Effector memory CD8-positive, alpha-beta T cell (primary cell): ENCODE results near the gene UNC45B.
"Not testable (repeated sequence)": the region's sequence is repeated elsewhere in the genome, so short reads cannot be mapped to it uniquely, and the experiment has no call there.

Experiments
- ATAC-seq: fragments of 150-1000 bp; cut with Tn5 transposase; replicated peaks from 2 replicates; pipeline ENCODE4 v1.10.0; 2021; ENCODE audit warnings: mild to moderate bottlenecking, moderate library complexity
- DNase-seq, 3 experiments: peaks; one replicate each; pipeline ENCODE4 v3.0.0; 2021
- H3K27ac Mint-ChIP-seq, 2 donors: one replicate each; pipeline ENCODE4 v1.8.0; 2022; ENCODE audit warnings: mild to moderate bottlenecking in 2 of 2, mixed read lengths in 2 of 2, moderate library complexity in 2 of 2
- H3K27me3 Mint-ChIP-seq, 2 donors: one replicate each; pipeline ENCODE4 v1.8.0; 2022; ENCODE audit warnings: mixed read lengths in 2 of 2
- H3K36me3 Mint-ChIP-seq: one replicate; pipeline ENCODE4 v1.8.0; 2022; ENCODE audit warnings: mild to moderate bottlenecking, moderate library complexity, mixed read lengths; ENCODE audit not compliant: insufficient read depth
- H3K4me1 Mint-ChIP-seq, 2 donors: one replicate each; pipeline ENCODE4 v1.8.0; 2022; ENCODE audit warnings: low read depth in 2 of 2, mixed read lengths in 2 of 2
- H3K4me3 Mint-ChIP-seq, 2 donors: one replicate each; pipeline ENCODE4 v1.8.0; 2022; ENCODE audit warnings: mild to moderate bottlenecking in 2 of 2, mixed read lengths in 2 of 2, moderate library complexity in 2 of 2
- H3K9me3 Mint-ChIP-seq, 2 donors: one replicate each; pipeline ENCODE4 v1.8.0; 2022; ENCODE audit warnings: mixed read lengths in 2 of 2

The UNC45B gene

GRCh38 chr17:35222452-35222851, 74.8 kb downstream of the UNC45B start:
- Mint-ChIP-seq H3K36me3 (peaks cover 3% of the 10 kb centered on the region), H3K27ac (peak overlapping the region in 1 of 2 donors; percentile 77), H3K4me1 (peaks cover 13 to 29% of the 10 kb centered on the region in 2 donors), H3K9me3 (no peaks in the 10 kb centered on the region), H3K27me3 (no peaks in the 10 kb centered on the region), H3K4me3 (no peak overlapping the region)
- DNase-seq (no peak), ATAC-seq (no peak)

GRCh38 chr17:35224436-35224835, 76.8 kb downstream of the UNC45B start:
- Mint-ChIP-seq H3K27me3 (no peaks in the 10 kb centered on the region), H3K4me3 (no peak overlapping the region), H3K27ac (no peak overlapping the region), H3K4me1 (peaks cover 2 to 17% of the 10 kb centered on the region in 2 donors), H3K9me3 (no peaks in the 10 kb centered on the region), H3K36me3 (peaks cover 3% of the 10 kb centered on the region)
- no peak for DNase-seq
- ATAC-seq = no peak

GRCh38 chr17:35227546-35227945, 79.9 kb downstream of the UNC45B start:
- H3K4me3 Mint-ChIP-seq = no peak overlapping the region
- ATAC-seq (no peak), DNase-seq (no peak)
- peaks cover 0 to 1% of the 10 kb centered on the region in 2 donors for H3K9me3 Mint-ChIP-seq
- no peaks in the 10 kb centered on the region for H3K36me3 Mint-ChIP-seq
- H3K4me1 Mint-ChIP-seq = peaks cover 0 to 16% of the 10 kb centered on the region in 2 donors
- no peaks in the 10 kb centered on the region for H3K27me3 Mint-ChIP-seq
- no peak overlapping the region for H3K27ac Mint-ChIP-seq

- Mint-ChIP-seq H3K36me3 (no peaks in the 10 kb centered on the region), H3K4me1 (peaks cover 0 to 9% of the 10 kb centered on the region in 2 donors), H3K27ac (no peak overlapping the region), H3K9me3 (peaks cover 0 to 1% of the 10 kb centered on the region in 2 donors), H3K4me3 (no peak overlapping the region), H3K27me3 (no peaks in the 10 kb centered on the region)
- DNase-seq = no peak
- no peak for ATAC-seq
Measured at GRCh38 chr17:35229638-35230037, 82.0 kb downstream of the UNC45B start.

- not testable (repeated sequence) for H3K27ac Mint-ChIP-seq, H3K27me3 Mint-ChIP-seq, ATAC-seq, H3K36me3 Mint-ChIP-seq, H3K4me3 Mint-ChIP-seq, DNase-seq, H3K9me3 Mint-ChIP-seq
- peaks cover 37 to 51% of the 10 kb centered on the region in 2 donors for H3K4me1 Mint-ChIP-seq
Measured at GRCh38 chr17:35234315-35234714, 86.7 kb downstream of the UNC45B start.

GRCh38 chr17:35235289-35235688, 87.7 kb downstream of the UNC45B start:
- DNase-seq (no peak), ATAC-seq (no peak)
- Mint-ChIP-seq H3K4me3 (peak overlapping the region in 1 of 2 donors; percentile 27), H3K36me3 (peaks cover 8% of the 10 kb centered on the region), H3K4me1 (peaks cover 45 to 54% of the 10 kb centered on the region in 2 donors), H3K27me3 (no peaks in the 10 kb centered on the region), H3K27ac (peak overlapping the region in 1 of 2 donors; percentile 32), H3K9me3 (no peaks in the 10 kb centered on the region)

GRCh38 chr17:35235917-35236316, 88.3 kb downstream of the UNC45B start:
- Mint-ChIP-seq H3K4me1 (peaks cover 45 to 57% of the 10 kb centered on the region in 2 donors), H3K27ac (no peak overlapping the region), H3K36me3 (peaks cover 8% of the 10 kb centered on the region), H3K9me3 (no peaks in the 10 kb centered on the region), H3K27me3 (no peaks in the 10 kb centered on the region), H3K4me3 (peak overlapping the region in 1 of 2 donors; percentile 27)
- ATAC-seq (peak; percentile 68), DNase-seq (no peak)

GRCh38 chr17:35236821-35237220, 89.2 kb downstream of the UNC45B start:
- H3K4me1 Mint-ChIP-seq = peaks cover 51 to 63% of the 10 kb centered on the region in 2 donors
- H3K9me3 Mint-ChIP-seq = no peaks in the 10 kb centered on the region
- H3K4me3 Mint-ChIP-seq = no peak overlapping the region
- H3K27me3 Mint-ChIP-seq = no peaks in the 10 kb centered on the region
- ATAC-seq (no peak), DNase-seq (no peak)
- peaks cover 14% of the 10 kb centered on the region for H3K36me3 Mint-ChIP-seq
- H3K27ac Mint-ChIP-seq = no peak overlapping the region

GRCh38 chr17:35238821-35239220, 91.2 kb downstream of the UNC45B start:
- Mint-ChIP-seq H3K27ac (peak overlapping the region; percentile 64 to 100), H3K4me3 (peak overlapping the region; percentile 95 to 100), H3K4me1 (peaks cover 58 to 67% of the 10 kb centered on the region in 2 donors), H3K27me3 (no peaks in the 10 kb centered on the region), H3K36me3 (peaks cover 34% of the 10 kb centered on the region), H3K9me3 (no peaks in the 10 kb centered on the region)
- no peak for ATAC-seq
- no peak for DNase-seq
